ENCODE results near the gene CRADD.
"Not testable (repeated sequence)": the region's sequence is repeated elsewhere in the genome, so short reads cannot be mapped to it uniquely, and the experiment has no call there.

Gene CRADD

GRCh38 chr12:93753285-93753684 lies 76.1 kb downstream of the CRADD start:
- H3K4me3 ChIP-seq (ENCODE audit: low read depth, low read length) = no peak overlapping the region
- no peaks in the 10 kb centered on the region for H3K27me3 ChIP-seq (ENCODE audit: control insufficient read depth, insufficient read depth, low read length)
- no peaks in the 10 kb centered on the region for H3K4me1 ChIP-seq (ENCODE audit: control insufficient read depth, insufficient read depth, low read length)
- no peak overlapping the region for H3K9ac ChIP-seq (ENCODE audit: low read depth, low read length)
- no peaks in the 10 kb centered on the region for H3K36me3 ChIP-seq (ENCODE audit: control insufficient read depth, insufficient read depth, low read length)
- H3K9me3 ChIP-seq (ENCODE audit: control insufficient read depth, insufficient read depth, low read length) = peaks cover 21% of the 10 kb centered on the region

GRCh38 chr12:93753838-93754429 lies 76.8 kb downstream of the CRADD start:
- peaks cover 21% of the 10 kb centered on the region for H3K9me3 ChIP-seq (ENCODE audit: control insufficient read depth, insufficient read depth, low read length)
- no peaks in the 10 kb centered on the region for H3K36me3 ChIP-seq (ENCODE audit: control insufficient read depth, insufficient read depth, low read length)
- no peak overlapping the region for H3K4me3 ChIP-seq (ENCODE audit: low read depth, low read length)
- H3K27me3 ChIP-seq (ENCODE audit: control insufficient read depth, insufficient read depth, low read length) = no peaks in the 10 kb centered on the region
- no peak overlapping the region for H3K9ac ChIP-seq (ENCODE audit: low read depth, low read length)
- H3K4me1 ChIP-seq (ENCODE audit: control insufficient read depth, insufficient read depth, low read length) = no peaks in the 10 kb centered on the region

GRCh38 chr12:93754859-93755258 lies 77.7 kb downstream of the CRADD start:
- H3K4me3 ChIP-seq (ENCODE audit: low read depth, low read length); H3K27me3 ChIP-seq (ENCODE audit: control insufficient read depth, insufficient read depth, low read length); H3K9ac ChIP-seq (ENCODE audit: low read depth, low read length); H3K4me1 ChIP-seq (ENCODE audit: control insufficient read depth, insufficient read depth, low read length); H3K36me3 ChIP-seq (ENCODE audit: control insufficient read depth, insufficient read depth, low read length): not testable (repeated sequence)
- peaks cover 21% of the 10 kb centered on the region for H3K9me3 ChIP-seq (ENCODE audit: control insufficient read depth, insufficient read depth, low read length)

GRCh38 chr12:93756288-93756687 lies 79.1 kb downstream of the CRADD start:
- H3K4me1 ChIP-seq (ENCODE audit: control insufficient read depth, insufficient read depth, low read length) = peaks cover 4% of the 10 kb centered on the region
- no peak overlapping the region for H3K4me3 ChIP-seq (ENCODE audit: low read depth, low read length)
- no peaks in the 10 kb centered on the region for H3K36me3 ChIP-seq (ENCODE audit: control insufficient read depth, insufficient read depth, low read length)

GRCh38 chr12:93757792-93758694 lies 80.9 kb downstream of the CRADD start:
- Histone ChIP-seq H3K9me3 (ENCODE audit: control insufficient read depth, insufficient read depth, low read length) (peaks cover 19% of the 10 kb centered on the region), H3K4me3 (ENCODE audit: low read depth, low read length) (no peak overlapping the region), H3K36me3 (ENCODE audit: control insufficient read depth, insufficient read depth, low read length) (no peaks in the 10 kb centered on the region), H3K4me1 (ENCODE audit: control insufficient read depth, insufficient read depth, low read length) (peaks cover 4% of the 10 kb centered on the region), H3K27me3 (ENCODE audit: control insufficient read depth, insufficient read depth, low read length) (no peaks in the 10 kb centered on the region), H3K9ac (ENCODE audit: low read depth, low read length) (no peak overlapping the region)

More at GRCh38 chr12:93756288-93756687, 79.1 kb downstream of the CRADD start:
- H3K9me3 ChIP-seq (ENCODE audit: control insufficient read depth, insufficient read depth, low read length) = peaks cover 21% of the 10 kb centered on the region
- no peaks in the 10 kb centered on the region for H3K27me3 ChIP-seq (ENCODE audit: control insufficient read depth, insufficient read depth, low read length)
- H3K9ac ChIP-seq (ENCODE audit: low read depth, low read length) = no peak overlapping the region

- Histone ChIP-seq H3K27me3 (ENCODE audit: control insufficient read depth, insufficient read depth, low read length) (no peaks in the 10 kb centered on the region), H3K9me3 (ENCODE audit: control insufficient read depth, insufficient read depth, low read length) (peaks cover 12% of the 10 kb centered on the region), H3K4me1 (ENCODE audit: control insufficient read depth, insufficient read depth, low read length) (peaks cover 4% of the 10 kb centered on the region), H3K9ac (ENCODE audit: low read depth, low read length) (no peak overlapping the region), H3K36me3 (ENCODE audit: control insufficient read depth, insufficient read depth, low read length) (no peaks in the 10 kb centered on the region), H3K4me3 (ENCODE audit: low read depth, low read length) (no peak overlapping the region)
Observed at GRCh38 chr12:93758801-93759373, 81.7 kb downstream of the CRADD start.

- no peak overlapping the region for H3K4me3 ChIP-seq (ENCODE audit: low read depth, low read length)
- H3K27me3 ChIP-seq (ENCODE audit: control insufficient read depth, insufficient read depth, low read length) = no peaks in the 10 kb centered on the region
- no peaks in the 10 kb centered on the region for H3K36me3 ChIP-seq (ENCODE audit: control insufficient read depth, insufficient read depth, low read length)
- peaks cover 4% of the 10 kb centered on the region for H3K9me3 ChIP-seq (ENCODE audit: control insufficient read depth, insufficient read depth, low read length)
- peaks cover 4% of the 10 kb centered on the region for H3K4me1 ChIP-seq (ENCODE audit: control insufficient read depth, insufficient read depth, low read length)
- H3K9ac ChIP-seq (ENCODE audit: low read depth, low read length) = no peak overlapping the region
Observed at GRCh38 chr12:93759512-93760081, 82.4 kb downstream of the CRADD start.

GRCh38 chr12:93760275-93760875 lies 83.2 kb downstream of the CRADD start:
- Histone ChIP-seq H3K4me1 (ENCODE audit: control insufficient read depth, insufficient read depth, low read length) (peaks cover 4% of the 10 kb centered on the region), H3K27me3 (ENCODE audit: control insufficient read depth, insufficient read depth, low read length) (no peaks in the 10 kb centered on the region), H3K4me3 (ENCODE audit: low read depth, low read length) (no peak overlapping the region), H3K9ac (ENCODE audit: low read depth, low read length) (no peak overlapping the region), H3K9me3 (ENCODE audit: control insufficient read depth, insufficient read depth, low read length) (peaks cover 1% of the 10 kb centered on the region), H3K36me3 (ENCODE audit: control insufficient read depth, insufficient read depth, low read length) (no peaks in the 10 kb centered on the region)

- no peaks in the 10 kb centered on the region for H3K27me3 ChIP-seq (ENCODE audit: control insufficient read depth, insufficient read depth, low read length)
- H3K4me3 ChIP-seq (ENCODE audit: low read depth, low read length) = no peak overlapping the region
- H3K4me1 ChIP-seq (ENCODE audit: control insufficient read depth, insufficient read depth, low read length) = peaks cover 4% of the 10 kb centered on the region
- H3K9ac ChIP-seq (ENCODE audit: low read depth, low read length) = no peak overlapping the region
- H3K36me3 ChIP-seq (ENCODE audit: control insufficient read depth, insufficient read depth, low read length) = no peaks in the 10 kb centered on the region
- no peaks in the 10 kb centered on the region for H3K9me3 ChIP-seq (ENCODE audit: control insufficient read depth, insufficient read depth, low read length)
Observed at GRCh38 chr12:93762059-93762719, 85.0 kb downstream of the CRADD start.

- no peaks in the 10 kb centered on the region for H3K27me3 ChIP-seq (ENCODE audit: control insufficient read depth, insufficient read depth, low read length)
- H3K36me3 ChIP-seq (ENCODE audit: control insufficient read depth, insufficient read depth, low read length) = no peaks in the 10 kb centered on the region
- no peak overlapping the region for H3K9ac ChIP-seq (ENCODE audit: low read depth, low read length)
- peaks cover 4% of the 10 kb centered on the region for H3K4me1 ChIP-seq (ENCODE audit: control insufficient read depth, insufficient read depth, low read length)
- H3K9me3 ChIP-seq (ENCODE audit: control insufficient read depth, insufficient read depth, low read length) = no peaks in the 10 kb centered on the region
- no peak overlapping the region for H3K4me3 ChIP-seq (ENCODE audit: low read depth, low read length)
Observed at GRCh38 chr12:93762912-93763553, 85.9 kb downstream of the CRADD start.

GRCh38 chr12:93763746-93764147 lies 86.6 kb downstream of the CRADD start:
- Histone ChIP-seq H3K4me3 (ENCODE audit: low read depth, low read length) (no peak overlapping the region), H3K27me3 (ENCODE audit: control insufficient read depth, insufficient read depth, low read length) (no peaks in the 10 kb centered on the region), H3K36me3 (ENCODE audit: control insufficient read depth, insufficient read depth, low read length) (no peaks in the 10 kb centered on the region), H3K9ac (ENCODE audit: low read depth, low read length) (no peak overlapping the region), H3K9me3 (ENCODE audit: control insufficient read depth, insufficient read depth, low read length) (no peaks in the 10 kb centered on the region), H3K4me1 (ENCODE audit: control insufficient read depth, insufficient read depth, low read length) (peaks cover 4% of the 10 kb centered on the region)
